Measurements from ENCODE around the gene PLEK2.

- TF ChIP-seq CTCF (IDR thresholded peaks at IDR 0.05) (no peak), POLR2AphosphoS5 (IDR thresholded peaks at IDR 0.05; ENCODE audit: low read depth, low read length) (no peak), SIN3A (IDR thresholded peaks at IDR 0.05; ENCODE audit: borderline replicate concordance, insufficient read depth, low read depth, low read length) (no peak), TCF7L2 (IDR thresholded peaks at IDR 0.05; ENCODE audit: low read depth, low read length) (no peak)
These were observed 54.0 kb downstream of the PLEK2 start for GRCh38 chr14:67357969-67358354.

Data from Panc1 (cell line).